SK-MEL-5 (cell line): ENCODE data around the gene CYB561. TPM values are rescaled to one million over a fixed set of nuclear protein-coding genes. Genes with fewer than 3 reads are reported as not detected.
A peak's percentile ranks its signal among the peaks of the same experiment; 100 is the strongest.
"Not testable (repeated sequence)": the region's sequence is repeated elsewhere in the genome, so short reads cannot be mapped to it uniquely, and the experiment has no call there.

Experiments used
- DNase-seq: peaks from one replicate; pipeline ENCODE4 v3.0.0-alpha.2; 2016; ENCODE audit warnings: low read depth, low spot score
- in situ Hi-C: cut with HindIII; loops from 2 replicates; pipeline ENCODE4 v1.10.0; 2016; ENCODE audit warnings: low sequenced_read_pairs, high pct_unique_total_duplicates, low pct_unique_long_range_greater_than_20kb
- total RNA-seq: library from RNA; depleted of rRNA; stranded (reverse); fragments of >200 nt; shearing (Covaris generic); gene quantifications from 2 replicates; pipeline ENCODE4 v1.2.3, GENCODE V29; 2014

CYB561 gene
- total RNA-seq, 1 experiment from 2014 or later, result 0.61 TPM

DNA sequence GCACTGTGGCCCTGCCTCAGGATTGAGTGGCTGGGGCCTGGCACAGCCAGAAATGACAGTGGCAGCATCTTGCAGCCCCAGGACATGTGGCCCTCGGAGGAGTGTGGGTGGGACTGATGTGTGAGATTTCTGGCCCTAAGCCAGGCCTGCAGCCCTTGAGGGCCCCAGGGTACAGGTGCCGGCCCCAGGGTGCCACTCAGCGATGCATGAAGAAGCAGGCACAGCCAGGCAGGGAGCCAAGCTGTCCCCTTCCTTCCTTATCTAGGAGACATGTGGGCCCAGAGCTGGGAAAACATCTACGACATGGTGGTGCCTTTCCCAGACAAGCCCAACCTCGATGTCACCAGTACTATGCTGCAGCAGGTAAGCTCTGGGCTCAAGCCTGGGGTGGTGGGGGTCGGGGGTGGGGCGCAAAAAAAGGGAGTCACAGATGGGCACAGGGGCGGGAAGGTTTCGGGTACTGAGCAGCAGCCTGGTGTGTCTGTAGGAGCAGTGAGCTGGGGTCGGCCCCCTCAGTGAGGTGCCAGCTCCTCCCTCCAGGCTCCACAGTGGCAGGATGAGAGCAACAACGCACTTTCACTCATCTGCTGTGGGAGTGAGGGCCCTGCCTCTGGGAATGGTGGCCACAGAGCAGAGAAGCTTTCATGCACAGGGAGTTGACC lies 34.9 kb upstream of the CYB561 start:
- in situ Hi-C loops, result no loop called here
- DNase-seq, result no peak

DNA sequence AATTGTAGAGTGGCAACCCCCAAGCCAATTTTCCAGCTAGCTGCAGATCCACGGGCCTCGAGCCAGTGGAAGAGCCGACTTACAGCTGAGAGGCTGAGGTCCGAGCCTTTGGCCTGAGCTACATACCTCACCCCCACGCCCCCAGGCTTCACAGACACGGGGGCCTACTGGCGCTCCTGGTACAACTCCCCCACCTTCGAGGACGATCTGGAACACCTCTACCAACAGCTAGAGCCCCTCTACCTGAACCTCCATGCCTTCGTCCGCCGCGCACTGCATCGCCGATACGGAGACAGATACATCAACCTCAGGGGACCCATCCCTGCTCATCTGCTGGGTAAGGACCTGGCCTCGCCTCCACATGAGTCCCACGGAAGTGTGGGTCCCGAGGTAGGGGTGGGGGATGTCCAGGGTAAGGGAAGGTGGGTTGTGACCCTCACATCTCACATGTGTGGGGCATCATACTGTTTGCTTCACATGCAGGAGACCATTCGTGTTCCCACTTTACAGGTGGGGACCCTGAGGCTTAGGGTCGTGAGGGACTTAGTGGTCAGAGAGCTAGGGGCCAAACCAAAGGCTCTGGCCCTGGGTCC lies 34.2 kb upstream of the CYB561 start:
- in situ Hi-C loops, result no loop called here
- DNase-seq, result no peak

DNA sequence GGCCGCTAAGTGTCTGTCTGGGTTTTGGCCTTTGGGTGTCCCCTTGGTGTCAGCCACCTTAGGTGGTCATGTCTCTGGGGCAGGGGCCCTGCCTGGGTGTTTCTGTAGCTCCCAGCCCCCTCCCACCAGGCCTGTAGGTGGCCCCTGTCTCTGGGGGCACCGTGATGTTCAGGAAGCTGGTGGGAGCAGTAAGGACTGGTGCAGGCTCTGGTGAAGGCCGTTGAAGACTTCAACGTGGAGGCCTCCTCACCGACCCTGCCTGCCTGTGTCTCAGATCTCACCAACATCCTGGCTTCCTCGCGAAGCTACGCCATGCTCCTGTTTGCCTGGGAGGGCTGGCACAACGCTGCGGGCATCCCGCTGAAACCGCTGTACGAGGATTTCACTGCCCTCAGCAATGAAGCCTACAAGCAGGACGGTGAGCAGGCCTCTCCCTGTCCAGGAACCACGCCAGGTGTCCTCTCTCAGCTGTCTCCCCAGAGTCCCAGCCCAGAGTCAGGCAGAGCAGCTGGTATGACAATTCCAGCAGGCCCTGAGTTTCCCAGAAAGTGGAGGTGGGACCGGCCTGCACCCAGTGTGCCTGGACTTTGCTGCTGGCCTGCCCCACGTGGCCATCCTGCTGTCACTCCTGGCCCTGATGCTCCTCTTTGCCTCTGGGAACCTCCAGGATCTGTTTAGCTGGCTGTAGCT lies 33.5 kb upstream of the CYB561 start:
- DNase-seq, result no peak
- in situ Hi-C loops, result no loop called here

DNA sequence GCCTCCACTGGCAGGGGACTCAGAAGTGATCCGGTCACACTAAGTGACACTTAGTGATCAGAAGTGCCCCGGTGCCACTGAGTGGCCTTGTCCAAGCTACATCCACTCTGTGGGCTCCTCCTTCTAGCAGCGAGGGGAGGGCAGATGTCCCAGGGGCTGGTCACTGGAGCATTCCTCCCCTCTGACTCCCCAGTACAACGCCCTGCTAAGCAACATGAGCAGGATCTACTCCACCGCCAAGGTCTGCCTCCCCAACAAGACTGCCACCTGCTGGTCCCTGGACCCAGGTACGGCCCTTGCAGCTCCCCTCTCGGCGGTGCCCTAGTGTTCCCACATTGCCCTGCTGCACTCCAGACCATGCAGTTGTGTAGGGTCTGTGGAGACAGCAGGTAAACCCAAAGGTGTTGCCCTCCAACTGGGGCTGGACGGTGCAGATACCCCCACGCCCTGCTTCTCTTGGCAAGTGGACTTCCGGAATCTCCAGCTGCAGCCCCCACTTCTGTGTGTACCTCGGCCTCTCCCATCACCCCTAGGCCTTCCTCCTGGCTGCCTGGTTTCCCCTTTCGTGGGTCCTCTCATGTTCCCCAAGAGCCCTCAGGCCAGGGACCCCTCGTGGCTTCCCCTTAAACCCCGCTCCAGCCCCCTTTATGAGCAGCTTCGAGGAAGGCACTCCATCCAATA lies 32.8 kb upstream of the CYB561 start:
- in situ Hi-C loops, result no loop called here

DNA sequence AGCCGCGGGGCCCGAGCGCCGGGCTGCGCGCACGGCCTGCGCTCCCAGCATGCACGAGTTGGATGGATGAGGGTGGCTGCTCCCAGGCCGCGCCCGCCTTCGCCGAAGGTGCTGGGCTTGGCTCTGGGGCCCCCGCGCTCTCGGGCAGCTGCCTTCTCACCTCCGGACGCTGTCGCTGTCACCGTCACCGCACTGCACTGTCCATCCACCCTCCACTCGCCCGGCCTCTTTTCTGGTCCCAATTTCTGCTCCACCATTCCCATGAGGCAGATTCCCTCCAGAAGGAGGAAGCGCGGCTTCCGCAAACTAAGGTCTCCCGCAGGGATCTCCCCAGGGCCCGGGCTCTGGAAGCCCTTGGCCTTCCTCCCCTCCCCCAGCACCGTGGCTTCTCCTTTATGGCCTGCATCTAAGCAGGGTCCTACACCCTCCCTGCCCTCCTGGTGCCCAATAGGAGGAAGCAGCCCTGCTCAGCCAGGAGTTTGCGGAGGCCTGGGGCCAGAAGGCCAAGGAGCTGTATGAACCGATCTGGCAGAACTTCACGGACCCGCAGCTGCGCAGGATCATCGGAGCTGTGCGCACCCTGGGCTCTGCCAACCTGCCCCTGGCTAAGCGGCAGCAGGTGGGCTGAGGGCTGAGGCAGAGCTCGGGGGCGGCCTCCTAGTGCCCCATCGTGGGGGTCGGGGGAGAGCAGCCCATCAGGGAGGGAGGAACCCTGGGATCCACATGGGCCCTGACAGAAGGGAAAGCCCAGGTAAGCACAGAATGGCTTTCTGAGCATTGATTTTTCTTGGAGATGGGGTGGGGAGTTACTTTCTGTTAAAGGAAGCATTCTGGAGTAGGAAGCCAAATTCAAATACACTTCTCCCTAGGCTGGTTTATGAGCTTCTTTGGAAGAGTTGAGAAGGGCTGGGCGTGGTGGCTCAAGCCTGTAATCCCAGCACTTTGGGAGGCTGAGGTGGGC lies 31.7 kb upstream of the CYB561 start:
- in situ Hi-C loops, result no loop called here
- DNase-seq, result no peak

More for the DNA sequence above, 32.8 kb upstream of the CYB561 start:
- peak; percentile 82 for DNase-seq

DNA sequence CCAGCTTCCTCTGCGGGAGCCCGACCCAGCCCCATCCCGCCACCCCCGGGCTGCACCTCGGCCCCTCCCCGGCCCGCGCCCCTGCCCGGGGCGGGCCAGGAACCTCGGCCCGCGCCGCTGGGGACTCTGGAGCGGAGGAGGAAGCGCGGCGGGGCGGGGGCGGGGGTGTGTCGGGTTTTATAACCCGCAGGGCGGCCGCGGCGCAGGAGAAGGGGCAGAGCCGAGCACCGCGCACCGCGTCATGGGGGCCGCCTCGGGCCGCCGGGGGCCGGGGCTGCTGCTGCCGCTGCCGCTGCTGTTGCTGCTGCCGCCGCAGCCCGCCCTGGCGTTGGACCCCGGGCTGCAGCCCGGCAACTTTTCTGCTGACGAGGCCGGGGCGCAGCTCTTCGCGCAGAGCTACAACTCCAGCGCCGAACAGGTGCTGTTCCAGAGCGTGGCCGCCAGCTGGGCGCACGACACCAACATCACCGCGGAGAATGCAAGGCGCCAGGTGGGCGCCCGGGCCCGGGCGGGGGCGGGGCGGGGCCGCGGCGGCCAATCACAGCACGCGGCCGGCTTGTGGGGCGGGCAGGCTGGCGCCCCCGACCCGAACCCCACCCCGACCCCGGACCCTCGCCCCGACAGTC lies 30.9 kb upstream of the CYB561 start, which contains the start of gene ACE:
TSS of gene ACE (plus strand) at position 208 of the 626 bp plus-strand sequence. CDS start at position 242, 34 bp downstream.
- DNase-seq, result no peak
- in situ Hi-C loops, result no loop called here

DNA sequence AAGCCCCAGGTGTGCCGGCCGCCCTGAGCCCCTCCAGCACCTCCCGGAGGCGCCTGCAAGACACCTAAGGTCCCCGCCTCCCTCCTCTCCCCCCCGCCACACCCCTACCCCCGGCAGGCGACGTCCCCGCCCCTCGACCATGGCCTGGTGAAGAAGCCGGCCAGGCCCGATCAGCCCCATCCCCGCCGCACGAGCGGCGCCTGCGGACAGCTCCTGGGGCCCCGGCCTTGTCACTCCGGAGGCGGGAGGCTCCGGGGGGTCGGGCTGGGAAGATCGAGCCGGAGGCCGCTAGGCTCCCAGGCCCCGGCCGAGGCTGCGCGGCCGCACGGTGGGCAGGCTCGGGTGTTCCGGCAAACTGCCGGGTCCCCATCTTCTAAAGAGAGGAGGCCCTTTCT lies 30.4 kb upstream of the CYB561 start:
- in situ Hi-C loops, result no loop called here
- no peak for DNase-seq

DNA sequence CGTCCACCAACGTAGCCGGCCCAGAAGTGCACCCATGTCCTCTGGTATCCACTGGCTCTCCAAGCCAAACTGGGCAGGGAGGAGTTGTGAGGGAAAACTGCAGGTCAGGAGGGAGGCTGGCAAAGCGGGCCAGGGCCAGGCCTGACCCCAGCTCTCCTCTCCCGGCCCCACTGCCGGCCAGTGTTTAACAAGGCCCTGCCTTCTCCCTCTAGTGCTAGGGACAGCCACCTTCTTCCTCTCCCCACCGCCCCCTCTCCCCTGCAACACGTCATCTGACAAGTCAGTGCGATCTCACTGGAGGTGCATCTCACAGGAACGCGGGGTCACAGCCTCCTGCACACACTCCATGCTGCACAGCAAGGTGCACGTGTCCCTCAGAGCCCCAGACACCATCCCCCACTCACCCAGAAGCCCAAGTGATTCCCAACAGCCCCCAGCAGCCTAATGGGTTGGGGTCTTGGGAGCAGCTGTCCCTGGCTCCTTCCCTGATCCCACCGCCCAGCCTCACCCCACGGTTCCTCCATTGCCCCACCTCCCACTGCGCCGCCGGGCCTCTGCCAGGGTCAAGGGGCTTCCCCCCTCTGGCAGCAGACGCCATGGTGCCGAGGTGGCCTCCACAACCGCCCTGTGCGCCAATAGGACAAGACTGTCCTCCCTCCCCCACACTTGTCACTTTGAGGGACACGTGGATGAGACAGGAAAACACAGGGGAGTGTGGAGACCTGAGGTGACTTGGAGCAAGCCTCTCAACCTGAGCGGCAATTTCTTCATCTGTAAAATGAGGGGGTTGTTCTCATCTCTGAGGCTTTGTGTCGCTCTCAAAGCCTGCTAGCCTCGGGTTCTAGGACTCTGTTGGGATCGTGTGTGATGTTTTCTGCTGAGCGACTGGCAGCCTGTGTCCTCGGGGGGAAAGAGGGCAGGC lies 29.6 kb upstream of the CYB561 start:
- no peak for DNase-seq
- in situ Hi-C loops, result no loop called here

DNA sequence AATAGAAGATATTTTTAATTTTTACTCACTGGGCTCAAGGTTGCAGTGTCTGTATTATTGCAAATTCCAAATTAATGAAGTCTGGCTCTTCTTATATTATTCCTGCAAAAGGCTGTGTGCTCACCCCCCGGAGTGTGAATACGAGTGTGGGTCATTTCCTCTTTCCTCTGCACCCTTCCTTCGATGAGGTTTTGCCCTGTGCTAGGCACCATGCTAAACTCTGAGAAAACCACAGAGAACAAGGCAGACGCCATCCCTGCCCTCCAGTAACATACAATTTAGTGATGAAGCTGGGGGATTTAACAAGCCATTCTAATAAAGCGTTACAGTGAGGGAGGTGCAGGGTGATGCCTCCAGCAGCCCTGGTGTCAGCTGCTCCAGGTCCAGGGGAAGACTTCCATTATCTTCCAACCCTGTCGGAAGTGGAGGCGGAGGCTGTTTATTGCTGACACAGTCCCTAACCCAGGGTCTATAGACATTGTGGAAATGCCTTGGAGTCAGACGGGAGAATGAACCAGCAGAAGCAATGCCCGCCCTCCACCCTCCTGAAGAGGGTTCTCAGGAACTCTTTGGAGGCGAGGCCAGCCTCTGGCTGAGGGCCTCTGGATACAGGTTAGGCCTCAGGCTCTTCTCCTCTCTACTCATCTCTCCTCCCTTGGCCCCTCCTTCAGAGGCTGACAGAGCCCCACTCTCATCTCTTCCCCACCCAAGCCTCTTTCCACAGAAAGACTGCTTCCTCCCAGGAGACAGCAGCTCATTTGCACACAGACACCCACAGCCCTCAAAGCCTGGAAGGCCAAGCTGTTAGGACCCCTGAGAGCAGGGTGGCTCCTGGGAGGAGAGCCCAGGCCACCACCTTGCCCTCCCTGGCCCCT lies 28.7 kb upstream of the CYB561 start:
- no peak for DNase-seq
- in situ Hi-C loops, result no loop called here

DNA sequence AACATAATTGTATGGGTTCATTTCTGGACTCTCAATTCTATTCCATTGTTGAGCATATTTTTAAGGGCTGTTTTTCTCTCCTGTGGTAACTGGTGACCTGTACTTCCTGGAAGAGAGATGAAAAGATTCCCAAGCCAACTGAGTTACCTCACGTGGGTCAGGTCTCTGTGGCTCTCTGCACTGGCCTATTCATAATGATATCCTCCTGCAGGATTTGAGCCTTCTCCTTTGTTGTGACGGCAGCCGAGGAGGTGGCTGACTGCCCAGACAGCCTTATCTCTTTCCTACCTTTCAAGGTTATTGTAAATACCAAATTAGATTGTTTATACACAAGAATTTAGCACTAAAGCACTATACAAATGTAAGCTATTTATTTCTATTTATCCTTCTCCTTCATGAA lies 28.1 kb upstream of the CYB561 start:
- peak; percentile 35 for DNase-seq
- in situ Hi-C loops, result no loop called here

DNA sequence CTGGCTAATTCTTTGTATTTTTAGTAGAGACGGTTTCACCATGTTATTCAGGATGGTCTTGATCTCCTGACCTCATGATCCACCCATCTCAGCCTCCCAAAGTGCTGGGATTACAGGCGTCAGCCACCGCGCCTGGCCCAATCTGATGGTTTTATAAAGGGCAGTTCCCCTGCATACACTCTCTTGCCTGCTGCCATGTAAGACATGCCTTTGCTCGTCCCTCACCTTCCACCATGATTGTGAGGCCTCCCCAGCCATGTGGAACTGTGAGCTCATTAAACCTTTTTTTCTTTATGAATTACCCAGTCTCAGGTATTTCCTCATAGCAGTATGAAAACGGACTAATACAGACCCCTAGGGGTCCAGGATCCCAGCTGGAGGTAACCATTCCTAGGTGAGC lies 22.0 kb upstream of the CYB561 start:
- DNase-seq, in situ Hi-C loops: not testable (repeated sequence)

DNA sequence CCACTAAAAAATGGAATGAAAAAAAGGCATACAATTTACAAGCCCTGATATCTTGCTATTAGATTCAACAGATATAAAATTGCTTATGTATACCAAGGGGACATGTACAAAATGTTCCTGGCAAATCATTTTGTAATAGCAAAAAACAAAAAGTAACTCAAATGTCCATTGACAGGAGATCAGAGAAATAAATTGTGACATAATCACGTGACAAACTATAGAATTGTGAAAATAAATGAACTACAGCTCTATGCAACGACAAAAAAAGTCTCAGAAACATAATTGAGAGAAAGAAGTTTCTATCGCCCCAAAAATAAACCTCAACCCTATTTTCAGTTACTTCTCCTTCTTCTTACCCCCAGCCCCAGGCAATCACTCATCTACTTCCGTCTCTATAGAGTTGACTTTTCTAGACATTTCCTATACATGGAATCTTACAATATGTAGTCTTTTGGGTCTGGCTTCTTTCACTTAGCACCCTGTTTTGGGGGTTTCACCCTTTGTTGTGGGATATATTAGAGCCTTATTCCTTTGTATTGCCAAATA lies 18.7 kb upstream of the CYB561 start:
- DNase-seq, result no peak
- in situ Hi-C loops, result no loop called here

DNA sequence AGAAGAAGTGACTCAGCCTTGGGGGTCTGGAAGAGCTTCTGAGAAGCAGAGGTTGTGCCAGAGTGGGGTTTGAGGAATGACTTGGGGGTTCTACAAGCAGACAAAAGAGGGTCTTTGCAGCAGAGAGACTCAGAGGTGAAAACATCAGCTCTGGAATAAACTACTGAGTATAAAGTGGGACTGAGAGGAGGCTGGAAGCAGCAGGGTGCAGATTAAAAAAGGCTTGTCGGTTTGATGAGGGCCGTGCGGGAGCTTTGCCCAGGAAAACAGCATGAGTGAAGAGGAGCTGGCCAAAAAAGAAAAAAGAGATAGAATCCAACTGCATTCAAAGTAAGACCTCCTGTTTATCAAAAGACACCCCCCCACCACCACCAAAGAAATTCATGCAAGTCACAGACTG lies 17.7 kb upstream of the CYB561 start:
- no peak for DNase-seq
- in situ Hi-C loops, result no loop called here

DNA sequence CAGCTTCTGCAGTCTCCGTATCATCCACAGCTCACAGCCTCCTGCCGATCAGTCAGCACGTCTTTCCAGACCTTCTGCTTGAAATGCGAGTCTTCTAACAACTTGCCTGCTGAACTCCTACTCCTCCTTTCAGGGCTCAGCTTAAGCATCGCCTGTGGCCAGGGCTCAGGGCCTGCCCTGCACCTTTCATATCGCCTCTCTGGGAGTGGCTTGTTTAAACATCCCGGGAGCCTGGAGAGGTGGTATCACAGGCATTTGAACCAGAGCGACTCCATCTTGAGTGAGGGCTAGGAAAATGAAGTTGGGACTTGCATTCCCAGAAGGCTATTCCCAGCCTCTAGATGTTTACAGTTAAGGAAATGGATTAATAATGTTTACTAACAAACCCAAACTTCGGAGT lies 13.9 kb upstream of the CYB561 start:
- in situ Hi-C loops, result no loop called here
- DNase-seq, result no peak

DNA sequence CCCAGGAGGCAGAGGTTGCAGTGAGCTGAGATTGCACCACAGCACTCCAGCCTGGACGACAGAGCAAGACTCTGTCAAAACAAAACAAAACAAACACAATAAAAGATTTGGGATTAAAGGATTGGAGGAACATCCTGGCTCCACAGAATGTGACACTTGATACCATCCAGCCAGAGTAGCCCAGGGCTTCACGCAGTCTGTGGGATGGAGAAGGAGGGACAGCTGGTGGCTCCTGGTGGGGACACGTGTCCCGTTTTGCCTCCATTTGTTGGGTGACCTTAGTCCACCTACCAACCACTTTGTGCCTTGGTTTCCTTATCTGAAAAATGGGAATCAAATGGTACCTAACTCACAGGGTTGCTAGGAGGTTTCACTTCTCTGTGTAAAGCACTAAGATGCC lies 12.4 kb upstream of the CYB561 start:
- no peak for DNase-seq
- in situ Hi-C loops, result no loop called here
